ENCODE results near the gene KRT16.

DNA sequence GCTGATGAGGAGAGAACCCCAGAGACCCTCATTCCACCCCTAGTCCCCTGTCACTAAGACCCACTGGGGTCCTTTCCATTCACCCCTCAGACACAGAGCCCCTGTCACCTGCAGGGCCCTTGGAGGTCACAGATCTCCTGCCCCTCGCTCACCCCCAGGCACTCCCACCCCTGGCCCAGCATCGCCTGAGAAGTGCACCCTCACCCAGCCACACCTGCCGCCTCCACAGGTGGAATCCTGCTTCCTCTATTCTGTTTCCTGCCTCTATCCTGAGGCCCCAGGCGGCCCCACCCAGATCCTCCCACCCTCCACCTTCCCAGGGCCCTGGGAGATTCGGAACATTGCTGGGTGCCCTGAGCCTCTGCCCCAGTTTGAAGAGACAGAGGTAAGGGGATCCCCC lies 25.6 kb upstream of the KRT16 start:
- TF ChIP-seq, protein P1, sequence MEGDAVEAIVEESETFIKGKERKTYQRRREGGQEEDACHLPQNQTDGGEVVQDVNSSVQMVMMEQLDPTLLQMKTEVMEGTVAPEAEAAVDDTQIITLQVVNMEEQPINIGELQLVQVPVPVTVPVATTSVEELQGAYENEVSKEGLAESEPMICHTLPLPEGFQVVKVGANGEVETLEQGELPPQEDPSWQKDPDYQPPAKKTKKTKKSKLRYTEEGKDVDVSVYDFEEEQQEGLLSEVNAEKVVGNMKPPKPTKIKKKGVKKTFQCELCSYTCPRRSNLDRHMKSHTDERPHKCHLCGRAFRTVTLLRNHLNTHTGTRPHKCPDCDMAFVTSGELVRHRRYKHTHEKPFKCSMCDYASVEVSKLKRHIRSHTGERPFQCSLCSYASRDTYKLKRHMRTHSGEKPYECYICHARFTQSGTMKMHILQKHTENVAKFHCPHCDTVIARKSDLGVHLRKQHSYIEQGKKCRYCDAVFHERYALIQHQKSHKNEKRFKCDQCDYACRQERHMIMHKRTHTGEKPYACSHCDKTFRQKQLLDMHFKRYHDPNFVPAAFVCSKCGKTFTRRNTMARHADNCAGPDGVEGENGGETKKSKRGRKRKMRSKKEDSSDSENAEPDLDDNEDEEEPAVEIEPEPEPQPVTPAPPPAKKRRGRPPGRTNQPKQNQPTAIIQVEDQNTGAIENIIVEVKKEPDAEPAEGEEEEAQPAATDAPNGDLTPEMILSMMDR (IDR thresholded peaks at IDR 0.05; ENCODE audit: control extremely low read depth in 1 of 3, insufficient read depth in 1 of 3, low read depth in 1 of 3, low read length in 3 of 3) = no peak
- no peak for TF ChIP-seq GABPA (IDR thresholded peaks at IDR 0.05; ENCODE audit: borderline replicate concordance, insufficient read depth, low read length)
- TF ChIP-seq POLR2A (IDR thresholded peaks at IDR 0.05; ENCODE audit: control extremely low read depth in 1 of 2, low read depth in 2 of 2, low read length in 2 of 2) = no peak

Data from H1 (cell line).